ENCODE data around the gene SMAP1. TPM values are rescaled to one million over a fixed set of nuclear protein-coding genes. Genes with fewer than 3 reads are reported as not detected.

Gene SMAP1
- total RNA-seq, 2 donors from 2014 or later: 36.6 to 49.4 TPM

GRCh38 chr6:70857387-70858077 is 189.8 kb downstream of the SMAP1 start:
- Histone ChIP-seq H3K36me3 (ENCODE audit: control insufficient read depth, insufficient read depth, low read length) (peaks cover 56% of the 10 kb centered on the region), H3K9ac (ENCODE audit: extremely low read depth, low read length, poor library complexity, severe bottlenecking) (no peak overlapping the region), H3K27me3 (ENCODE audit: control insufficient read depth, insufficient read depth, low read length, poor library complexity, severe bottlenecking) (no peaks in the 10 kb centered on the region), H3K4me1 (ENCODE audit: control insufficient read depth, insufficient read depth, low read length) (no peaks in the 10 kb centered on the region), H3K9me3 (ENCODE audit: control insufficient read depth, low read length) (no peaks in the 10 kb centered on the region), H3K4me3 (ENCODE audit: low read length) (no peak overlapping the region), H3K27ac (ENCODE audit: low read depth, low read length) (no peak overlapping the region)
- Mint-ChIP-seq H3K4me3 (no peak overlapping the region), H3K4me1 (no peaks in the 10 kb centered on the region), H3K27me3 (ENCODE audit: insufficient read depth) (no peaks in the 10 kb centered on the region), H3K27ac (no peak overlapping the region), H3K36me3 (ENCODE audit: low read depth) (peaks cover 27% of the 10 kb centered on the region), H3K9me3 (no peaks in the 10 kb centered on the region)
- WGBS, 2 experiments (ENCODE audit: insufficient coverage in 1 of 2, insufficient read length in 1 of 2): 93 to 96% methylated on average over 2 to 5 of the region's 5 CpGs
- no peak for DNase-seq
- no peak for TF ChIP-seq CTCF (conservative IDR thresholded peaks at IDR 0.05)

- DNase-seq: no peak
- 79 to 100% methylated on average over 1 of the region's 1 CpG for WGBS, 2 experiments (ENCODE audit: insufficient coverage in 1 of 2, insufficient read length in 1 of 2)
- no peak overlapping the region for H3K27ac Mint-ChIP-seq
- Histone ChIP-seq H3K27ac (ENCODE audit: low read depth, low read length) (no peak overlapping the region), H3K27me3 (ENCODE audit: control insufficient read depth, insufficient read depth, low read length, poor library complexity, severe bottlenecking) (no peaks in the 10 kb centered on the region), H3K9me3 (ENCODE audit: control insufficient read depth, low read length) (no peaks in the 10 kb centered on the region), H3K4me1 (ENCODE audit: control insufficient read depth, insufficient read depth, low read length) (no peaks in the 10 kb centered on the region), H3K36me3 (ENCODE audit: control insufficient read depth, insufficient read depth, low read length) (peaks cover 42% of the 10 kb centered on the region), H3K4me3 (ENCODE audit: low read length) (no peak overlapping the region), H3K9ac (ENCODE audit: extremely low read depth, low read length, poor library complexity, severe bottlenecking) (no peak overlapping the region)
- H3K9me3 Mint-ChIP-seq: no peaks in the 10 kb centered on the region
- H3K27me3 Mint-ChIP-seq (ENCODE audit: insufficient read depth): no peaks in the 10 kb centered on the region
- H3K4me3 Mint-ChIP-seq: no peak overlapping the region
- H3K4me1 Mint-ChIP-seq: no peaks in the 10 kb centered on the region
- peaks cover 19% of the 10 kb centered on the region for H3K36me3 Mint-ChIP-seq (ENCODE audit: low read depth)
- no peak for TF ChIP-seq CTCF (conservative IDR thresholded peaks at IDR 0.05)
These were observed 192.4 kb downstream of the SMAP1 start for GRCh38 chr6:70860045-70860444.

- no peaks in the 10 kb centered on the region for H3K4me1 Mint-ChIP-seq
- H3K27me3 ChIP-seq (ENCODE audit: control insufficient read depth, insufficient read depth, low read length, poor library complexity, severe bottlenecking): no peaks in the 10 kb centered on the region
- WGBS, 2 experiments (ENCODE audit: insufficient coverage in 1 of 2, insufficient read length in 1 of 2): 88 to 100% methylated on average over 1 of the region's 1 CpG
- H3K36me3 ChIP-seq (ENCODE audit: control insufficient read depth, insufficient read depth, low read length): peaks cover 38% of the 10 kb centered on the region
- no peak overlapping the region for H3K27ac Mint-ChIP-seq
- peaks cover 19% of the 10 kb centered on the region for H3K36me3 Mint-ChIP-seq (ENCODE audit: low read depth)
- H3K27ac ChIP-seq (ENCODE audit: low read depth, low read length): no peak overlapping the region
- H3K4me1 ChIP-seq (ENCODE audit: control insufficient read depth, insufficient read depth, low read length): no peaks in the 10 kb centered on the region
- H3K4me3 Mint-ChIP-seq: no peak overlapping the region
- H3K27me3 Mint-ChIP-seq (ENCODE audit: insufficient read depth): no peaks in the 10 kb centered on the region
- DNase-seq: no peak
- H3K9ac ChIP-seq (ENCODE audit: extremely low read depth, low read length, poor library complexity, severe bottlenecking): no peak overlapping the region
- H3K4me3 ChIP-seq (ENCODE audit: low read length): no peak overlapping the region
- no peaks in the 10 kb centered on the region for H3K9me3 Mint-ChIP-seq
- no peaks in the 10 kb centered on the region for H3K9me3 ChIP-seq (ENCODE audit: control insufficient read depth, low read length)
- no peak for TF ChIP-seq CTCF (conservative IDR thresholded peaks at IDR 0.05)
These were observed 193.2 kb downstream of the SMAP1 start for GRCh38 chr6:70860920-70861319.

Data from endodermal cell (in vitro differentiated cells).